ENCODE data around the gene MAP4K3. TPM values are rescaled to one million over a fixed set of nuclear protein-coding genes. Genes with fewer than 3 reads are reported as not detected.

MAP4K3 gene
- total RNA-seq, 4 donors from 2014 or later = 23.0 to 52.1 (median 31.8) TPM

DNA sequence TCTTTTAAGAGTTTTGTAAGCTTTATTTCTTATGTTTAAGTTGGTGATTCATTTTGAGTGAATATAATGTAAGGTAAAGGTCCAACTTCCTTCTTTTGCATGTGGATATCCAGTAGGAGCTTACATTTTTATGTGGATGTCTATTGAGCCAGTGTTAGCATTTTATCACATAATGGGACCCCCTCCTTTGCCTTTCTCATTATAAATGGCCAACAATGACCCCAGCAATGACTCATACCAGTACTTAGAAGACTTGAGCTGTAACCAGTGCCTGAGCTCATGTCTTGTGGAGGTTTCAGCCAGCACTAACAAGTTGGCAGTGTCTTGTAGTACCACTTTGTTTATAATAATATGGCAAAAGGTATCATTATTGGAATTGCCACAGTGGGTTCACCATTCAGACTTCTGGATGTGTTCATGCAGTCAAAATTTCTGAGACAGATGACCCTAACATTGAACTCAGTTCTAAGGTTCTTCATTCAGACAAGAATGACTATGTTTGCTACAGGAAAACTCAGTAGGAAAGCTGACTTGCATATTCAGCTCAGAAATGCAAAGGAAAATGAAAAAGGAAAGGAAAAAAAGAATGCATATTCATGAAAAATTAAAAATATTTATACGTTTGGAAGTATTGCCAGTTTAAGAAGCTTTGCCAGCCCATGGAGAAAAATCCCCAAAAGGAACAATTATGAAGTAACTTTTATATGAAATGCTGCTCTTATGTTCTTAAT is 234.3 kb downstream of the MAP4K3 start:
- intact Hi-C loops (cut with DNase I; ENCODE audit: low total_unique reads) (no loop called here), in situ Hi-C loops (cut with MboI; ENCODE audit: low sequenced_read_pairs in 4 of 4) (no loop called here)
- Histone ChIP-seq H3K4me3 (no peak overlapping the region), H3K27ac (no peak overlapping the region), H3K27me3 (no peaks in the 10 kb centered on the region), H3K4me1 (no peaks in the 10 kb centered on the region), H3K9me3 (no peaks in the 10 kb centered on the region), H3K36me3 (no peaks in the 10 kb centered on the region)
- DNase-seq (no peak), ATAC-seq (no peak)
- no peak for TF ChIP-seq POLR2A (IDR thresholded peaks at IDR 0.05)
- TF ChIP-seq, protein P1, sequence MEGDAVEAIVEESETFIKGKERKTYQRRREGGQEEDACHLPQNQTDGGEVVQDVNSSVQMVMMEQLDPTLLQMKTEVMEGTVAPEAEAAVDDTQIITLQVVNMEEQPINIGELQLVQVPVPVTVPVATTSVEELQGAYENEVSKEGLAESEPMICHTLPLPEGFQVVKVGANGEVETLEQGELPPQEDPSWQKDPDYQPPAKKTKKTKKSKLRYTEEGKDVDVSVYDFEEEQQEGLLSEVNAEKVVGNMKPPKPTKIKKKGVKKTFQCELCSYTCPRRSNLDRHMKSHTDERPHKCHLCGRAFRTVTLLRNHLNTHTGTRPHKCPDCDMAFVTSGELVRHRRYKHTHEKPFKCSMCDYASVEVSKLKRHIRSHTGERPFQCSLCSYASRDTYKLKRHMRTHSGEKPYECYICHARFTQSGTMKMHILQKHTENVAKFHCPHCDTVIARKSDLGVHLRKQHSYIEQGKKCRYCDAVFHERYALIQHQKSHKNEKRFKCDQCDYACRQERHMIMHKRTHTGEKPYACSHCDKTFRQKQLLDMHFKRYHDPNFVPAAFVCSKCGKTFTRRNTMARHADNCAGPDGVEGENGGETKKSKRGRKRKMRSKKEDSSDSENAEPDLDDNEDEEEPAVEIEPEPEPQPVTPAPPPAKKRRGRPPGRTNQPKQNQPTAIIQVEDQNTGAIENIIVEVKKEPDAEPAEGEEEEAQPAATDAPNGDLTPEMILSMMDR (IDR thresholded peaks at IDR 0.05 in 4 of 5, conservative IDR thresholded peaks at IDR 0.05 in 1 of 5) = no peak

Other genes with a start within 250 kb of the MAP4K3 start
- 1 to 10 TPM in 1 of 4 donors, under 1 TPM in 1, not detected in 2; 0.36 to 1.1 TPM for gene CDKL4, start 193.3 kb downstream of the MAP4K3 start, total RNA-seq
- gene TMEM178A, start 228.6 kb upstream of the MAP4K3 start, total RNA-seq = under 1 TPM in 1 of 4 donors, not detected in 3; 0.42 TPM